Activated CD4-positive, alpha-beta T cell treated with anti-CD3 and anti-CD28 coated beads for 1 hour (primary cell): ENCODE data around the gene SNRPD2.
"Not testable (repeated sequence)": the region's sequence is repeated elsewhere in the genome, so short reads cannot be mapped to it uniquely, and the experiment has no call there.

Experiments
- DNase-seq: peaks from one replicate; pipeline ENCODE4 v3.0.0-alpha.2; 2020

The SNRPD2 gene

GRCh38 chr19:45691516-45692186 lies at the start of gene SNRPD2:
TSS of gene SNRPD2 (minus strand) at chr19:45691953. CDS start at chr19:45691888, 65 bp downstream.
- DNase-seq, result peak; percentile 88

- no peak for DNase-seq
Measured at GRCh38 chr19:45739498-45740439, 48.0 kb upstream of the SNRPD2 start.

- no peak for DNase-seq
Measured at GRCh38 chr19:45733160-45733810, 41.5 kb upstream of the SNRPD2 start, which contains the start of gene MEIOSIN. TSS of gene MEIOSIN (plus strand) at chr19:45733439. CDS start at chr19:45735377, 1,938 bp downstream.

- peak; percentile 88 for DNase-seq
Measured at GRCh38 chr19:45730368-45731288, 38.9 kb upstream of the SNRPD2 start, which contains the start of gene FBXO46. TSS of gene FBXO46 (minus strand) at chr19:45730896. CDS start at chr19:45713495, 17,401 bp downstream.

GRCh38 chr19:45729800-45730290 lies 38.1 kb upstream of the SNRPD2 start:
- no peak for DNase-seq

- not testable (repeated sequence) for DNase-seq
Measured at GRCh38 chr19:45728683-45729082, 36.9 kb upstream of the SNRPD2 start.

GRCh38 chr19:45720065-45720464 lies 28.3 kb upstream of the SNRPD2 start:
- DNase-seq, result not testable (repeated sequence)

- DNase-seq, result no peak
Measured at GRCh38 chr19:45717983-45718650, 26.4 kb upstream of the SNRPD2 start.

GRCh38 chr19:45717131-45717982 lies 25.6 kb upstream of the SNRPD2 start:
- DNase-seq, result peak; percentile 97

- no peak for DNase-seq
Measured at GRCh38 chr19:45716359-45717130, 24.8 kb upstream of the SNRPD2 start.

GRCh38 chr19:45715139-45715538 lies 23.4 kb upstream of the SNRPD2 start:
- DNase-seq, result no peak

GRCh38 chr19:45713141-45713540 lies 21.4 kb upstream of the SNRPD2 start:
- DNase-seq, result no peak

GRCh38 chr19:45712699-45713067 lies 20.9 kb upstream of the SNRPD2 start:
- no peak for DNase-seq

GRCh38 chr19:45711851-45712698 lies 20.3 kb upstream of the SNRPD2 start:
- DNase-seq, result no peak

GRCh38 chr19:45710356-45711130 lies 18.8 kb upstream of the SNRPD2 start:
- no peak for DNase-seq

- no peak for DNase-seq
Measured at GRCh38 chr19:45705710-45706415, 14.1 kb upstream of the SNRPD2 start.

- DNase-seq, result no peak
Measured at GRCh38 chr19:45705115-45705514, 13.4 kb upstream of the SNRPD2 start.
